Activated CD4-positive, alpha-beta T cell treated with anti-CD3 and anti-CD28 coated beads, Interleukin-2, amount 50 U/mL, for 16 hours (primary cell): ENCODE data around the gene MUC6.
"Not testable (repeated sequence)": the region's sequence is repeated elsewhere in the genome, so short reads cannot be mapped to it uniquely, and the experiment has no call there.

ENCODE experiments used
- DNase-seq: peaks from one replicate; pipeline ENCODE4 v3.0.0-alpha.2; 2020

MUC6 gene

GRCh38 chr11:1022411-1022810 lies 14.1 kb downstream of the MUC6 start:
- no peak for DNase-seq

DNA sequence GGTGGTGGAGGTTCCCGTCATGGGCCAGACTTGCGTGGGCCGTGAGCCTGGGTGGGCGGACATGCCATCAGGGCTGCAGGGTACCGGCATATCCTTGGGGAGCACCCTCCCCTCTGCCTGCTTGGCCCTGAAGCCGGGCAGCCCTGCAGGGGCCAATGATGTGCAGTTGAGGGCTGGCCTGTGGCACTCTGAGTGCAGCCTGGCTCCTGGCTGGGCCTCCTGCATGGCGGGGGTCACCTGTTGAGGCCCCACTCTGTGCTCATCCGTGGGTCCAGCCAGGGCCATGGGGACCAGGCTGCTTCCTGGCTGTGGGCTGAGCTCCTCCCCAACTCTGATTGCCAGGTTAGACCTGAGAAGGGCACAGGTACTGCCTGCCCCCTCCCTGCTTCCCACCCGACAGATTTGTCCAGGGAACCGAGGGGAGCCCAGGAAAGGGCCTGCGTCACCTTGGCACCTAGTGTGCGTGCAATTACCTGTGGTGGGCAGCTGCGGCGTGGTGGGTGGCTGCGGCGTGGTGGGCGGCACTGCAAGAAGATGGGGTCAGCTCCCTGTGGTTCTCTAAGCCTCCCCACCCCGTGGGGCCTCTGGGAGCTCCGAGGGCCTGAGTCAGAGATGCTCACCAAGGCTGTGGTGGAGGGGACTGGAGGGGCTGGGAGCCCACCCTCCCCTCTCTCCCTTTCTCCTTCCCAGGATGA lies 16.2 kb downstream of the MUC6 start:
- DNase-seq: no peak

- DNase-seq: no peak
Measured at GRCh38 chr11:1019321-1019910, 17.1 kb downstream of the MUC6 start.

GRCh38 chr11:1018091-1018490 lies 18.4 kb downstream of the MUC6 start:
- no peak for DNase-seq

DNA sequence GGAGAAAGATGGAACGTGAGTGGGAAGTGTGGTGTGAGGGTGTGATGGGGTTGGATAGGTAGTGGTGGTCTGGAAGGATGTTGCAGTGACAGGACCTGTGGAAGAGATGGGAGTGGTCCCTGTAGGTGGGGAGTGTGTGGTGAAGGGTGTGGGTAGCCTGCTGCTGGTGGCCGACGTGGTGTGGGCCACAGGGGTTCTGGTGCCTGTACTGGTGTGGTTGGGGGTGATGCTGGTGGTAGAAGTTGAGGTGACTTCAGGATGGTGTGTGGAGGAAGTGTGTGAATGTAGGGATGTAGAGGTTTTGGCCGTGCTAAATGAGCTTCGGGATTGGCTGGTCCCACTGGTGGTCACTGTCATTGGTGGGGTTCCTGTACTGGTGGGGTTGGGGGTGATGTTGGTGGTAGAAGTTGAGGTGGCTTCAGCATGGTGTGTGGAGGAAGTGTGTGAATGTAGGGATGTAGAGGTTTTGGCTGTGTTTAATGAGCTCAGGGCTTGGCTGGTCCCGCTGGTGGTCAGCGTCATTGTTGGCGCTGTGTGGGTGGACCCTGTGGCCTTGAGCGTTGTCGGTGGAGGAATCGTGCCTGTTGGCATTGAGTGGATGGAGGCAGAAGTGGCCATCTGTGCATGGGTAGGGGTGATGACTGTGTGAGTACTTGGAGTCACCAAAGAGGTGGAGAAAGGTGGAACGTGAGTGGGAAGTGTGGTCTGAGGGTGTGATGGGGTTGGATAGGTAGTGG lies 19.1 kb downstream of the MUC6 start:
- no peak for DNase-seq

- not testable (repeated sequence) for DNase-seq
Measured at GRCh38 chr11:1016610-1017126, 19.9 kb downstream of the MUC6 start.

DNA sequence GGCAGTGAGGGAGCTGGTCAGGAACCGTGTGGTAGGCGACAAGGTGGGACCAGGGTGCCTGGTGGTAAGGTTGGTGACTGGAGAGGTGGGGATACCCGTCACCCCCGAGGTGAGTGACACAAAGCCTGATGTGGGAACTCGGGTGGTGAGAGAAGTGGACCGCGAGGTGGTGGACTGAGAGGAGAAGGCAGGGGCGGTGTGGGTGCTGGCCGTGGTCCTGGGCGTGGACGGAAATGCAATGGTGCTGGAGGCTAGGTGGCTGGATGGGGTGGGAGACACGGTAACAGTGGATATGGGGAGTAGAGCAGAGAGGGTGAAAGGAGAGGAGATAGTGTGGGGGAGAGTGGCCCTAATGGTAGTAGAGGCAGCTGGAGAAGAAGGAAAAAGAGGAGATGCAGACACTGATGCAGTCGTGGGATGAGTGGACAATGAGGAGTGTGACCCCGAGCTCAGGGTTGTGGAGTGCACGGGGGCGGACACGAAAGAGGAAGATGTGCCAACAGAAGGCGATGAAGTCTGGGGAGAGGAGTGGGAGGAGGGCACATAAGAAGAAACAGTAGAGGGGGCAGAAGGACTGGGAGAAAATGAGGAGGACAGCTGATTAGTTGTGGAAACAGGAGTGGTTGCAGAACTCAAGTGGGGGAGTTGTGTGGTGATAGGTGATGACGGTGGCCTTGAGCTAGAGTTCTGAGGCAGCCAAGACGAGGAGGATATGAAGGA lies 20.5 kb downstream of the MUC6 start:
- DNase-seq: no peak

DNA sequence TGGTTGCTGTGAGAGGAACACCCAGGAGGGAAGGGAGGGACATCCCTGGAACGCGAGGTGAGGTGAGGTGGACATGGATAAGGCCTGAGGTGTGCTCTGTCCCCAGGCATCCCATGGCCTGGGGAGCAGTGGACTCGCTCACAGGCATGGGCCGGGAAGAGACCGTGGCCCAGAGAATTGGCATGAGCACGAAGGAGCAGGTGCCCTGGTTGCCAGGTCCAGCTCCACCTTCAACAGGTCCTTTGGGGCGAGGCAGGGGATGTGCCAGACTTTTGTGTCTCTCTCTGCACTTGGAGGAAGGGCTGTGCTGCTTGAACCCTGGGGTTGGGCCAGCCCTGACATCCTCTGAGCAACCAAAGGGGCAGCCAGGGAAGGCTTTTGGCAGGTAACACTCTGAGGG lies 21.5 kb downstream of the MUC6 start:
- no peak for DNase-seq

- no peak for DNase-seq
Measured at GRCh38 chr11:1014276-1014675, 22.2 kb downstream of the MUC6 start.

GRCh38 chr11:1013631-1013935 lies 22.9 kb downstream of the MUC6 start:
- DNase-seq: no peak

- DNase-seq: no peak
Measured at GRCh38 chr11:1012740-1013630, 23.5 kb downstream of the MUC6 start.

DNA sequence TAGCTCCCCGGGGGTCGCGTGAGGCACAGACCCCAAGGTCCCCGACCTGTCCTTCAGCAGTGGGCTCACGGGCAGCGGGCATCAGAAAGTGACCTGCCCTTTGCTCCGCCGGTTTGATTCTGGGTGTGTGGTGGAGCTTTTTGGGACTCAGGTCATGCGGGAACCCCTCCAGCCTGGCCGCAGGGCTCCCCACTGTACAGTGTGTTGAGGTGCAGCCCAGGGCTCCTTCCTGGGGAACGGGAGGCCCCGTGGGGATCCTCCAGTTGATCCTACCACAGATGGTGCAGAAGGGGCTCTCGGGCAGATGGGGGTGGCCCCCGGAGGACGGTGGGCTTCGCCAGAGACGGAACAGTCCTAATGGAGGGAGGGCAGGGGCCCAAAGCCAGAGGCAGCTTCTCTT lies 24.2 kb downstream of the MUC6 start:
- no peak for DNase-seq

- no peak for DNase-seq
Measured at GRCh38 chr11:1011320-1011698, 25.2 kb downstream of the MUC6 start.

GRCh38 chr11:1010551-1011319 lies 25.8 kb downstream of the MUC6 start:
- no peak for DNase-seq

- DNase-seq: no peak
Measured at GRCh38 chr11:1009991-1010390, 26.5 kb downstream of the MUC6 start.

- DNase-seq: no peak
Measured at GRCh38 chr11:1009371-1009770, 27.1 kb downstream of the MUC6 start.

GRCh38 chr11:1008803-1009145 lies 27.7 kb downstream of the MUC6 start:
- no peak for DNase-seq

DNA sequence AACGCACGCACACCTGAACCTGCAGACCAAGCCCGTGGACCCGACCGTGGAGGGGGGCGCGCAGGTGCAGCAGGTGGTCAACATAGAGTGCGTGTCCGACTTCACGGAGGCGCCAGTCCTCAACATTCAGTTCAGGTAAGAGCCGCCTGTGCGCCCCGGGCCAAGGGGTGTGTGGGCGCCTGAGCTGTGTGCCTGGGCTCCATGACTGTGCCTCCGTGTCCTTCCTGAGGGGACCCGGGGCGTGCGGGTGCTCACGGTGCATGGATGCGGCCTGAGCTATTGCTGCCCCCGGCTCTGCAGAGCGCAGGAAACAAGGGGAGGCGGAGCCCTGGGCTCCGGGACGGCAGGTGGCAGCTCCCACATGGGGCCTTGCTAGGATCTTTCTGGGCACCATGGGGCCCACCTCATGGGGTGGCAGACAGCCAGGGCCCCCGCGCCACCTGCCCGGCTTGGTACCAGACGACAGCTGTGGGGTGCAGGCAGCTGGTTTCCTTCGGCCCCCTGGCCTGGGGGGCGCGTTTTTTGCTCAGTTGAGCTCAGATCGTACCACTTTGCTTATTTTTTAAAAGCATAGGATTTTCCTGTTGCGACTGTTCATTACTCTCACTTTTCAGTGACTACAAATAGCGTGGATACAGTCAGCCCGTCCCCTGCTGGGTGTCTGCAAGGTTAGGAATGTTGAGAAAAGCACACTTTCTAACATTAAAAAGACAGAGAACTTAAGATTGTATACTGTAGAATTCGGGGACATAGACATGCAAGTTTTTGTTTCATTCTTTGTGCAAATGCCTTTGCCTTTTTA lies 28.3 kb downstream of the MUC6 start:
- DNase-seq: no peak

GRCh38 chr11:1007279-1007678 lies 29.2 kb downstream of the MUC6 start:
- no peak for DNase-seq

DNA sequence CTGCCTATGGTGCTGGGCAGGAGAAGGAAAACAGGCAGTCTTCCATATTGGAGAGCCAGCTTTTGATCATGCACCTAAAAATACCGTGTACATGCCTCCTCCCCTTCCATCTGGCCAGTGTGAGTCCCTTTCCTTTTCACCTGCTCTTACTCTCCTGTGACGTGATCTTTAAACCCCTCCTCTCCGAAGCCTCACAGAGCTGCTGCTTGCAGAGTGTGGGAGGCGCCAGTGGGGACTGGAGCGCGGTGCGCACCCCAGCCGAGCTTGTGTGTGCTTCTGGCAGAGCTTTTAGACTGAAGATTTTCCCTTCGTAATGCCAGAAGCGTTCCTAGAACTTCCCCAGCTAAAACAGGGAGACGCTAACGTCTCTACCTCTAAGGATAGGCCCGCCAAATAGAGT lies 29.8 kb downstream of the MUC6 start:
- DNase-seq: no peak

GRCh38 chr11:1005928-1006327 lies 30.6 kb downstream of the MUC6 start:
- no peak for DNase-seq
